ENCODE data around the gene ACTR3. TPM values are rescaled to one million over a fixed set of nuclear protein-coding genes. Genes with fewer than 3 reads are reported as not detected.

Gene ACTR3
- total RNA-seq, 1 experiment from 2014 or later, result 197 TPM

- no peak overlapping the region for H3K9ac ChIP-seq (ENCODE audit: low read length)
- POLR2A ChIA-PET (ENCODE audit: unreplicated experiment), result no interaction called here
- H2AFZ ChIP-seq (ENCODE audit: low read length), result no peak overlapping the region
- no peaks in the 10 kb centered on the region for H3K27me3 ChIP-seq (ENCODE audit: low read length)
- H3K27ac ChIP-seq (ENCODE audit: low read length), result no peak overlapping the region
- DNase-seq (no peak), ATAC-seq (no peak)
- H3F3A ChIP-seq (ENCODE audit: low read length, unreplicated experiment), result no peaks in the 10 kb centered on the region
- BruUV-seq (replicated peaks), result no TSS peak
- TF ChIP-seq EZH2 (IDR thresholded peaks at IDR 0.05; ENCODE audit: low read length, unreplicated experiment) (no peak), CTCF (conservative IDR thresholded peaks at IDR 0.05; ENCODE audit: low read depth, low read length) (no peak), EZH2phosphoT487 (IDR thresholded peaks at IDR 0.05; ENCODE audit: borderline replicate concordance, low read length) (no peak)
- H4K20me1 ChIP-seq (ENCODE audit: low read length), result no peaks in the 10 kb centered on the region
- H3K9me3 ChIP-seq (ENCODE audit: low read length), result no peaks in the 10 kb centered on the region
- no peaks in the 10 kb centered on the region for H3K36me3 ChIP-seq (ENCODE audit: low read depth, low read length)
- H3K4me2 ChIP-seq (ENCODE audit: low read length), result no peak overlapping the region
- no peak overlapping the region for H3K4me3 ChIP-seq (ENCODE audit: low read length)
- H3K9me2 ChIP-seq (replicated peaks; ENCODE audit: low read length), result no peaks in the 10 kb centered on the region
- intact Hi-C loops (cut with micrococcal nuclease), result loop anchor here (2.0 kb wide), 1 partner anchor 574 kb away; no protein-coding TSS in a partner anchor
- CTCF ChIA-PET, result no interaction called here
- no peaks in the 10 kb centered on the region for H3K4me1 ChIP-seq (ENCODE audit: insufficient read depth, low read length)
- H3K79me2 ChIP-seq (ENCODE audit: low read length), result no peaks in the 10 kb centered on the region
Observed at GRCh38 chr2:113976277-113976928, 86.5 kb downstream of the ACTR3 start.

- CTCF ChIA-PET, result interaction anchor here (0.5 to 1.3 kb wide), 2 partner anchors 532 to 574 kb away, joined by 3 to 8 read pairs; no protein-coding TSS in a partner anchor
- Histone ChIP-seq H3K9me3 (ENCODE audit: low read length) (no peaks in the 10 kb centered on the region), H4K20me1 (ENCODE audit: low read length) (no peaks in the 10 kb centered on the region), H3K27ac (ENCODE audit: low read length) (no peak overlapping the region), H3K4me3 (ENCODE audit: low read length) (no peak overlapping the region), H3K4me1 (ENCODE audit: insufficient read depth, low read length) (no peaks in the 10 kb centered on the region), H3K27me3 (ENCODE audit: low read length) (no peaks in the 10 kb centered on the region), H2AFZ (ENCODE audit: low read length) (no peak overlapping the region), H3K9ac (ENCODE audit: low read length) (no peak overlapping the region), H3K4me2 (ENCODE audit: low read length) (no peak overlapping the region), H3K9me2 (replicated peaks; ENCODE audit: low read length) (no peaks in the 10 kb centered on the region), H3F3A (ENCODE audit: low read length, unreplicated experiment) (no peaks in the 10 kb centered on the region), H3K79me2 (ENCODE audit: low read length) (no peaks in the 10 kb centered on the region), H3K36me3 (ENCODE audit: low read depth, low read length) (no peaks in the 10 kb centered on the region)
- POLR2A ChIA-PET (ENCODE audit: unreplicated experiment), result no interaction called here
- intact Hi-C loops (cut with micrococcal nuclease), result loop anchor here (2.0 kb wide), 1 partner anchor 574 kb away; no protein-coding TSS in a partner anchor
- no peak for DNase-seq
- no TSS peak for BruUV-seq (replicated peaks)
- ATAC-seq, result no peak
- TF ChIP-seq EZH2phosphoT487 (IDR thresholded peaks at IDR 0.05; ENCODE audit: borderline replicate concordance, low read length) (no peak), EZH2 (IDR thresholded peaks at IDR 0.05; ENCODE audit: low read length, unreplicated experiment) (no peak), CTCF (conservative IDR thresholded peaks at IDR 0.05; ENCODE audit: low read depth, low read length) (no peak)
Observed at GRCh38 chr2:113977060-113977659, 87.3 kb downstream of the ACTR3 start.

Measured in PC-3 (cell line).